GM23338 (cell line): ENCODE data around the gene BIN1.

Source experiments
- CREB1 ChIP-seq: fragments of 250-450 bp; sonication (Bioruptor Pico); IDR thresholded peaks from 2 replicates; pipeline ENCODE4 v1.5.0; 2020; ENCODE audit warnings: low read depth, mild to moderate bottlenecking, moderate library complexity
- EZH2 ChIP-seq: fragments of 200-600 bp; sonication (generic); IDR thresholded peaks from one replicate; pipeline ENCODE4 v1.8.0; 2017; ENCODE audit warnings: antibody characterized with exemption, mild to moderate bottlenecking, low read depth; ENCODE audit not compliant: unreplicated experiment
- EZH2phosphoT487 ChIP-seq: fragments of 200-600 bp; sonication (generic); IDR thresholded peaks from one replicate; pipeline ENCODE4 v1.8.1; 2018; ENCODE audit warnings: antibody characterized with exemption; ENCODE audit not compliant: unreplicated experiment
- JUNB ChIP-seq: IDR thresholded peaks from one replicate; pipeline ENCODE4 v1.6.1; 2016; ENCODE audit warnings: antibody characterized with exemption; ENCODE audit not compliant: unreplicated experiment
- POLR2AphosphoS5 ChIP-seq: IDR thresholded peaks from 2 replicates; pipeline ENCODE4 v1.6.1; 2016; ENCODE audit warnings: antibody characterized with exemption, low read depth
- STAT1 ChIP-seq: IDR thresholded peaks from one replicate; pipeline ENCODE4 v1.6.1; 2016; ENCODE audit warnings: antibody characterized with exemption; ENCODE audit not compliant: unreplicated experiment
- TF ChIP-seq, protein P1 (sequence below), 2 experiments: fragments of 200-600 bp in 1 of 2; sonication (generic) in 1 of 2; conservative IDR thresholded peaks; 2 replicates each; pipeline versions ENCODE4 v1.5.1 to v1.6.1; 2016 to 2017; ENCODE audit warnings: antibody characterized with exemption in 2 of 2, low read depth in 2 of 2, mild to moderate bottlenecking in 2 of 2, moderate library complexity in 1 of 2
- TF ChIP-seq, protein P2 (sequence below): IDR thresholded peaks from one replicate; pipeline ENCODE4 v1.6.1; 2018; ENCODE audit warnings: antibody characterized with exemption; ENCODE audit not compliant: unreplicated experiment
- TF ChIP-seq, protein P3 (sequence below): IDR thresholded peaks from 2 replicates; pipeline ENCODE4 v1.6.1; 2016; ENCODE audit warnings: antibody characterized with exemption
- TF ChIP-seq, protein P4 (sequence below): fragments of 250-450 bp; sonication (Bioruptor Pico); IDR thresholded peaks from 2 replicates; pipeline ENCODE4 v1.5.0; 2020; ENCODE audit warnings: mild to moderate bottlenecking, moderate library complexity

DNA sequence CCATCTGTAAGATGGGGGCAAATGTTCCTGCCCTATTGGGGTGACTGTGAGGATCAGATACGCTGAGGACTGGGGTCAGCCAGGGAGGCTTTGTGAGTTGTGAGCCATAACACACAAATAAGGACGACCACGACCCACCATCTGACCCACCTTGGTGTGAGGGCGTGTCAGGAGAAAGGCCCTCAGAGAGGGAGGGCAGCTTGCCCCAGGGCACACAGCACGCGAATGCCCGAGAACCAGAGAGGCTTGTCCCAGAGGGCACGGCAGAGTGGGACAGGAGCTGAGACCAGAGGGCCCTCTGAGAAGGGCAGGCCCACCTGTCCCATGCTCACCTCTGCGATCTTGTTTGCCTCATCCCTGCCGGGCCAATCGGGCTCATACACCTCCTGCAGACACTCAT lies 36.7 kb downstream of the BIN1 start:
- TF ChIP-seq POLR2AphosphoS5 (no peak), EZH2 (no peak), JUNB (no peak), EZH2phosphoT487 (no peak), STAT1 (no peak), CREB1 (CRISPR knock-in tag) (no peak)
- TF ChIP-seq, protein P1, sequence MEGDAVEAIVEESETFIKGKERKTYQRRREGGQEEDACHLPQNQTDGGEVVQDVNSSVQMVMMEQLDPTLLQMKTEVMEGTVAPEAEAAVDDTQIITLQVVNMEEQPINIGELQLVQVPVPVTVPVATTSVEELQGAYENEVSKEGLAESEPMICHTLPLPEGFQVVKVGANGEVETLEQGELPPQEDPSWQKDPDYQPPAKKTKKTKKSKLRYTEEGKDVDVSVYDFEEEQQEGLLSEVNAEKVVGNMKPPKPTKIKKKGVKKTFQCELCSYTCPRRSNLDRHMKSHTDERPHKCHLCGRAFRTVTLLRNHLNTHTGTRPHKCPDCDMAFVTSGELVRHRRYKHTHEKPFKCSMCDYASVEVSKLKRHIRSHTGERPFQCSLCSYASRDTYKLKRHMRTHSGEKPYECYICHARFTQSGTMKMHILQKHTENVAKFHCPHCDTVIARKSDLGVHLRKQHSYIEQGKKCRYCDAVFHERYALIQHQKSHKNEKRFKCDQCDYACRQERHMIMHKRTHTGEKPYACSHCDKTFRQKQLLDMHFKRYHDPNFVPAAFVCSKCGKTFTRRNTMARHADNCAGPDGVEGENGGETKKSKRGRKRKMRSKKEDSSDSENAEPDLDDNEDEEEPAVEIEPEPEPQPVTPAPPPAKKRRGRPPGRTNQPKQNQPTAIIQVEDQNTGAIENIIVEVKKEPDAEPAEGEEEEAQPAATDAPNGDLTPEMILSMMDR (conservative IDR thresholded peaks at IDR 0.05; ENCODE audit: low read depth in 2 of 2): no peak
- TF ChIP-seq, protein P2, sequence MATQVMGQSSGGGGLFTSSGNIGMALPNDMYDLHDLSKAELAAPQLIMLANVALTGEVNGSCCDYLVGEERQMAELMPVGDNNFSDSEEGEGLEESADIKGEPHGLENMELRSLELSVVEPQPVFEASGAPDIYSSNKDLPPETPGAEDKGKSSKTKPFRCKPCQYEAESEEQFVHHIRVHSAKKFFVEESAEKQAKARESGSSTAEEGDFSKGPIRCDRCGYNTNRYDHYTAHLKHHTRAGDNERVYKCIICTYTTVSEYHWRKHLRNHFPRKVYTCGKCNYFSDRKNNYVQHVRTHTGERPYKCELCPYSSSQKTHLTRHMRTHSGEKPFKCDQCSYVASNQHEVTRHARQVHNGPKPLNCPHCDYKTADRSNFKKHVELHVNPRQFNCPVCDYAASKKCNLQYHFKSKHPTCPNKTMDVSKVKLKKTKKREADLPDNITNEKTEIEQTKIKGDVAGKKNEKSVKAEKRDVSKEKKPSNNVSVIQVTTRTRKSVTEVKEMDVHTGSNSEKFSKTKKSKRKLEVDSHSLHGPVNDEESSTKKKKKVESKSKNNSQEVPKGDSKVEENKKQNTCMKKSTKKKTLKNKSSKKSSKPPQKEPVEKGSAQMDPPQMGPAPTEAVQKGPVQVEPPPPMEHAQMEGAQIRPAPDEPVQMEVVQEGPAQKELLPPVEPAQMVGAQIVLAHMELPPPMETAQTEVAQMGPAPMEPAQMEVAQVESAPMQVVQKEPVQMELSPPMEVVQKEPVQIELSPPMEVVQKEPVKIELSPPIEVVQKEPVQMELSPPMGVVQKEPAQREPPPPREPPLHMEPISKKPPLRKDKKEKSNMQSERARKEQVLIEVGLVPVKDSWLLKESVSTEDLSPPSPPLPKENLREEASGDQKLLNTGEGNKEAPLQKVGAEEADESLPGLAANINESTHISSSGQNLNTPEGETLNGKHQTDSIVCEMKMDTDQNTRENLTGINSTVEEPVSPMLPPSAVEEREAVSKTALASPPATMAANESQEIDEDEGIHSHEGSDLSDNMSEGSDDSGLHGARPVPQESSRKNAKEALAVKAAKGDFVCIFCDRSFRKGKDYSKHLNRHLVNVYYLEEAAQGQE: no peak
- TF ChIP-seq, protein P3, sequence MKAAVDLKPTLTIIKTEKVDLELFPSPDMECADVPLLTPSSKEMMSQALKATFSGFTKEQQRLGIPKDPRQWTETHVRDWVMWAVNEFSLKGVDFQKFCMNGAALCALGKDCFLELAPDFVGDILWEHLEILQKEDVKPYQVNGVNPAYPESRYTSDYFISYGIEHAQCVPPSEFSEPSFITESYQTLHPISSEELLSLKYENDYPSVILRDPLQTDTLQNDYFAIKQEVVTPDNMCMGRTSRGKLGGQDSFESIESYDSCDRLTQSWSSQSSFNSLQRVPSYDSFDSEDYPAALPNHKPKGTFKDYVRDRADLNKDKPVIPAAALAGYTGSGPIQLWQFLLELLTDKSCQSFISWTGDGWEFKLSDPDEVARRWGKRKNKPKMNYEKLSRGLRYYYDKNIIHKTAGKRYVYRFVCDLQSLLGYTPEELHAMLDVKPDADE: no peak
- TF ChIP-seq, protein P4, sequence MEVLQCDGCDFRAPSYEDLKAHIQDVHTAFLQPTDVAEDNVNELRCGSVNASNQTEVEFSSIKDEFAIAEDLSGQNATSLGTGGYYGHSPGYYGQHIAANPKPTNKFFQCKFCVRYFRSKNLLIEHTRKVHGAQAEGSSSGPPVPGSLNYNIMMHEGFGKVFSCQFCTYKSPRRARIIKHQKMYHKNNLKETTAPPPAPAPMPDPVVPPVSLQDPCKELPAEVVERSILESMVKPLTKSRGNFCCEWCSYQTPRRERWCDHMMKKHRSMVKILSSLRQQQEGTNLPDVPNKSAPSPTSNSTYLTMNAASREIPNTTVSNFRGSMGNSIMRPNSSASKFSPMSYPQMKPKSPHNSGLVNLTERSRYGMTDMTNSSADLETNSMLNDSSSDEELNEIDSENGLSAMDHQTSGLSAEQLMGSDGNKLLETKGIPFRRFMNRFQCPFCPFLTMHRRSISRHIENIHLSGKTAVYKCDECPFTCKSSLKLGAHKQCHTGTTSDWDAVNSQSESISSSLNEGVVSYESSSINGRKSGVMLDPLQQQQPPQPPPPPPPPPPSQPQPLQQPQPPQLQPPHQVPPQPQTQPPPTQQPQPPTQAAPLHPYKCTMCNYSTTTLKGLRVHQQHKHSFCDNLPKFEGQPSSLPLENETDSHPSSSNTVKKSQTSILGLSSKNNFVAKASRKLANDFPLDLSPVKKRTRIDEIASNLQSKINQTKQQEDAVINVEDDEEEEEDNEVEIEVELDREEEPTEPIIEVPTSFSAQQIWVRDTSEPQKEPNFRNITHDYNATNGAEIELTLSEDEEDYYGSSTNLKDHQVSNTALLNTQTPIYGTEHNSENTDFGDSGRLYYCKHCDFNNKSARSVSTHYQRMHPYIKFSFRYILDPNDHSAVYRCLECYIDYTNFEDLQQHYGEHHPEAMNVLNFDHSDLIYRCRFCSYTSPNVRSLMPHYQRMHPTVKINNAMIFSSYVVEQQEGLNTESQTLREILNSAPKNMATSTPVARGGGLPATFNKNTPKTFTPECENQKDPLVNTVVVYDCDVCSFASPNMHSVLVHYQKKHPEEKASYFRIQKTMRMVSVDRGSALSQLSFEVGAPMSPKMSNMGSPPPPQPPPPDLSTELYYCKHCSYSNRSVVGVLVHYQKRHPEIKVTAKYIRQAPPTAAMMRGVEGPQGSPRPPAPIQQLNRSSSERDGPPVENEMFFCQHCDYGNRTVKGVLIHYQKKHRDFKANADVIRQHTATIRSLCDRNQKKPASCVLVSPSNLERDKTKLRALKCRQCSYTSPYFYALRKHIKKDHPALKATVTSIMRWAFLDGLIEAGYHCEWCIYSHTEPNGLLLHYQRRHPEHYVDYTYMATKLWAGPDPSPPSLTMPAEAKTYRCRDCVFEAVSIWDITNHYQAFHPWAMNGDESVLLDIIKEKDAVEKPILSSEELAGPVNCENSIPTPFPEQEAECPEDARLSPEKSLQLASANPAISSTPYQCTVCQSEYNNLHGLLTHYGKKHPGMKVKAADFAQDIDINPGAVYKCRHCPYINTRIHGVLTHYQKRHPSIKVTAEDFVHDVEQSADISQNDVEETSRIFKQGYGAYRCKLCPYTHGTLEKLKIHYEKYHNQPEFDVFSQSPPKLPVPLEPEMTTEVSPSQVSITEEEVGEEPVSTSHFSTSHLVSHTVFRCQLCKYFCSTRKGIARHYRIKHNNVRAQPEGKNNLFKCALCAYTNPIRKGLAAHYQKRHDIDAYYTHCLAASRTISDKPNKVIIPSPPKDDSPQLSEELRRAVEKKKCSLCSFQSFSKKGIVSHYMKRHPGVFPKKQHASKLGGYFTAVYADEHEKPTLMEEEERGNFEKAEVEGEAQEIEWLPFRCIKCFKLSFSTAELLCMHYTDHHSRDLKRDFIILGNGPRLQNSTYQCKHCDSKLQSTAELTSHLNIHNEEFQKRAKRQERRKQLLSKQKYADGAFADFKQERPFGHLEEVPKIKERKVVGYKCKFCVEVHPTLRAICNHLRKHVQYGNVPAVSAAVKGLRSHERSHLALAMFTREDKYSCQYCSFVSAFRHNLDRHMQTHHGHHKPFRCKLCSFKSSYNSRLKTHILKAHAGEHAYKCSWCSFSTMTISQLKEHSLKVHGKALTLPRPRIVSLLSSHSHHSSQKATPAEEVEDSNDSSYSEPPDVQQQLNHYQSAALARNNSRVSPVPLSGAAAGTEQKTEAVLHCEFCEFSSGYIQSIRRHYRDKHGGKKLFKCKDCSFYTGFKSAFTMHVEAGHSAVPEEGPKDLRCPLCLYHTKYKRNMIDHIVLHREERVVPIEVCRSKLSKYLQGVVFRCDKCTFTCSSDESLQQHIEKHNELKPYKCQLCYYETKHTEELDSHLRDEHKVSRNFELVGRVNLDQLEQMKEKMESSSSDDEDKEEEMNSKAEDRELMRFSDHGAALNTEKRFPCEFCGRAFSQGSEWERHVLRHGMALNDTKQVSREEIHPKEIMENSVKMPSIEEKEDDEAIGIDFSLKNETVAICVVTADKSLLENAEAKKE (CRISPR knock-in tag): no peak
